ENCODE measurements around the gene PDK3. TPM values are rescaled to one million over a fixed set of nuclear protein-coding genes. Genes with fewer than 3 reads are reported as not detected.

PDK3 gene
- total RNA-seq, 1 donor from 2014 or later = 5.2 TPM

- Histone ChIP-seq H3K27me3 (ENCODE audit: control insufficient read depth, insufficient read depth, low read length) (no peaks in the 10 kb centered on the region), H3K4me3 (ENCODE audit: low read depth, low read length) (no peak overlapping the region), H3K36me3 (ENCODE audit: control insufficient read depth, insufficient read depth, low read length) (no peaks in the 10 kb centered on the region)
- no peak for DNase-seq (ENCODE audit: low read depth)
- no peak for TF ChIP-seq CTCF (IDR thresholded peaks at IDR 0.05; ENCODE audit: insufficient read depth, low read length, poor library complexity, severe bottlenecking)
These were observed 38.7 kb upstream of the PDK3 start for GRCh38 chrX:24426340-24426913.

GRCh38 chrX:24426921-24427746 lies 38.0 kb upstream of the PDK3 start:
- DNase-seq (ENCODE audit: low read depth) = no peak
- no peaks in the 10 kb centered on the region for H3K36me3 ChIP-seq (ENCODE audit: control insufficient read depth, insufficient read depth, low read length)
- TF ChIP-seq CTCF (IDR thresholded peaks at IDR 0.05; ENCODE audit: insufficient read depth, low read length, poor library complexity, severe bottlenecking) = no peak
- no peaks in the 10 kb centered on the region for H3K27me3 ChIP-seq (ENCODE audit: control insufficient read depth, insufficient read depth, low read length)
- H3K4me3 ChIP-seq (ENCODE audit: low read depth, low read length) = no peak overlapping the region

- no peaks in the 10 kb centered on the region for H3K27me3 ChIP-seq (ENCODE audit: control insufficient read depth, insufficient read depth, low read length)
- H3K4me3 ChIP-seq (ENCODE audit: low read depth, low read length) = no peak overlapping the region
- H3K36me3 ChIP-seq (ENCODE audit: control insufficient read depth, insufficient read depth, low read length) = no peaks in the 10 kb centered on the region
- no peak for DNase-seq (ENCODE audit: low read depth)
- no peak for TF ChIP-seq CTCF (IDR thresholded peaks at IDR 0.05; ENCODE audit: insufficient read depth, low read length, poor library complexity, severe bottlenecking)
These were observed 37.4 kb upstream of the PDK3 start for GRCh38 chrX:24427747-24428019.

- no peak for DNase-seq (ENCODE audit: low read depth)
- Histone ChIP-seq H3K27me3 (ENCODE audit: control insufficient read depth, insufficient read depth, low read length) (no peaks in the 10 kb centered on the region), H3K36me3 (ENCODE audit: control insufficient read depth, insufficient read depth, low read length) (no peaks in the 10 kb centered on the region), H3K4me3 (ENCODE audit: low read depth, low read length) (no peak overlapping the region)
- no peak for TF ChIP-seq CTCF (IDR thresholded peaks at IDR 0.05; ENCODE audit: insufficient read depth, low read length, poor library complexity, severe bottlenecking)
These were observed 36.6 kb upstream of the PDK3 start for GRCh38 chrX:24428516-24428915.

- no peak for DNase-seq (ENCODE audit: low read depth)
- no peak overlapping the region for H3K4me3 ChIP-seq (ENCODE audit: low read depth, low read length)
- H3K36me3 ChIP-seq (ENCODE audit: control insufficient read depth, insufficient read depth, low read length) = no peaks in the 10 kb centered on the region
- H3K27me3 ChIP-seq (ENCODE audit: control insufficient read depth, insufficient read depth, low read length) = no peaks in the 10 kb centered on the region
- TF ChIP-seq CTCF (IDR thresholded peaks at IDR 0.05; ENCODE audit: insufficient read depth, low read length, poor library complexity, severe bottlenecking) = no peak
These were observed 30.0 kb upstream of the PDK3 start for GRCh38 chrX:24435060-24435459.

DNA sequence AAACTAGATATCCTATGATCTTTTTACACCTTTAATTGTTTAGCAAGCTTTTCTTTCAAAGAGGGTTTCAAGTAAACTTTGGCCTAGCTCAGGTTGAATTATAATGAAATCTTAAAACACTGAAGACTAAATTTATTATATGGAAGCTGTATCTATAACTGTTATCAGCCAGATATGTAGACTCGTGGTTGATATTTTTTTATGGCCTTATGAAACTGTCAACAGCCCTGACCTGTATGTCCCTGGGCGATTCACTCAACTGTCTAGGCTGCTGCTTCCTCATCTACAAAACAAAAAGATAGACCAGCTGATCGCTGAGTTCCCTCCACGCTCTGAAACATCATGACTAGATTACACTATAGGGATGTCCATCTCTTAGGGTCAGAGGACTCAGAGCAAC lies 21.2 kb upstream of the PDK3 start:
- H3K36me3 ChIP-seq (ENCODE audit: control insufficient read depth, insufficient read depth, low read length) = no peaks in the 10 kb centered on the region
- no peak for DNase-seq (ENCODE audit: low read depth)
- TF ChIP-seq CTCF (IDR thresholded peaks at IDR 0.05; ENCODE audit: insufficient read depth, low read length, poor library complexity, severe bottlenecking) = no peak
- H3K27me3 ChIP-seq (ENCODE audit: control insufficient read depth, insufficient read depth, low read length) = peaks cover 3% of the 10 kb centered on the region
- H3K4me3 ChIP-seq (ENCODE audit: low read depth, low read length) = no peak overlapping the region
